ENCODE results near the gene NPIPB13. TPM values are rescaled to one million over a fixed set of nuclear protein-coding genes. Genes with fewer than 3 reads are reported as not detected.
"Not testable (repeated sequence)": the region's sequence is repeated elsewhere in the genome, so short reads cannot be mapped to it uniquely, and the experiment has no call there.

Gene NPIPB13
- polyA plus RNA-seq (2013, experiment 1 of 2): 2.2 TPM
- 2.4 TPM for polyA plus RNA-seq (2013, experiment 2 of 2)

DNA sequence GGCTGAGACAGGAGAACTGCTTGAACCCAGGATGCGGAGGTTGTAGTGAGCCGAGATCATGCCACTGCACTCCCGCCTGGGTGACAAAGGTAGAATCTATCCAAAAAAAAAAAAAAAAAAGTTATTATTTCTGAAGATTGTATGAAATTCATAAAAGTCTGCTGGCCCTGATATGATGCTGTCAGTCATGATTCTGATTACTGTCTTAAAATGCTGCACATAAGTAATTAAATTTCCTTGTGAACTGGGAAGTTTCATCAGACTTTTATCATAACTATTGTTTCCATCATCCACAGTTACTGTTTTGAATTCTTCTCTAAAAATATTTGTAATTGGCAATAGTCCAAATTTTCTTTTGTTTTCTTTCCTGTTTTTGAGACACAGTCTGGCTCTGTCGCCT is at the start of gene NPIPB13:
TSS of gene NPIPB13 (minus strand) at position 101 of the 400 bp plus-strand sequence. CDS start 2,906 bp downstream, outside the sequence.
- not testable (repeated sequence) for H3K79me1 ChIP-seq (ENCODE audit: low read depth, low read length)

DNA sequence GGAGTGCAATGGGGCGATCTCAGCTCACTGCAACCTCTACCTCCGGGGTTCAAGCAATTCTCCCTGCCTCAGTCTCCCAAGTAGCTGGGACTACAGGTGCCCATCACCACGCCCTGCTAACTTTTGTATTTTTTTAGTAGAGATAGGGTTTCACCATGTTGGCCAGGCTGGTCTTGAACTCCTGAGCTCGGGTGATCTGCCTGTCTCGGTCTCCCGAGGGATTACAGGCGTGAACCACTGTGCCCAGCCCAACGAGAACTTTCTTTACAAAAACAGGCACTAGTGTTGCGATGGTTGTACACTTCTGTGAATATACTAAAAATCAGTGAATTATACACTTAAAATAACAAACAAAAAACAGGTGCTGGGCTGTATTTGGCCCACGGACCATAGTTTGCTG is 34.1 kb upstream of the NPIPB13 start:
- no CpG with 5 or more reads among the region's 10 CpGs for WGBS, 2 donors (ENCODE audit: extremely low coverage in 2 of 2, insufficient read length in 2 of 2, insufficient replicate concordance in 1 of 2)
- not testable (repeated sequence) for H3K79me1 ChIP-seq (ENCODE audit: low read depth, low read length); H2AFZ ChIP-seq (ENCODE audit: low read length); H3K4me2 ChIP-seq (ENCODE audit: insufficient read depth, low read length, poor library complexity, severe bottlenecking); H4K8ac ChIP-seq (ENCODE audit: low read depth, low read length); H3K9me3 ChIP-seq (replicated peaks in 1 of 2; ENCODE audit: control insufficient read depth in 2 of 2, insufficient read depth in 1 of 2, low read depth in 1 of 2, low read length in 2 of 2); H3K14ac ChIP-seq (ENCODE audit: low read length); H4K91ac ChIP-seq (ENCODE audit: low read depth, low read length, poor library complexity); H3K36me3 ChIP-seq (replicated peaks in 1 of 2; ENCODE audit: control insufficient read depth in 2 of 2, insufficient read depth in 2 of 2, low read length in 2 of 2); H3K23ac ChIP-seq (ENCODE audit: low read depth, low read length, poor library complexity); DNase-seq (ENCODE audit: low spot score); H3K27me3 ChIP-seq (ENCODE audit: control insufficient read depth in 3 of 3, insufficient read depth in 3 of 3, low read depth in 1 of 3, low read length in 3 of 3); H3K4me3 ChIP-seq (ENCODE audit: low read length in 2 of 2); H2AK5ac ChIP-seq (ENCODE audit: low read depth, low read length); H3K4ac ChIP-seq (ENCODE audit: low read length); H3K18ac ChIP-seq (ENCODE audit: low read length); H2BK15ac ChIP-seq (ENCODE audit: low read length); H3K9ac ChIP-seq (ENCODE audit: low read depth, low read length, poor library complexity); H2BK120ac ChIP-seq (ENCODE audit: low read depth, low read length); H2BK5ac ChIP-seq (ENCODE audit: low read length); H3K27ac ChIP-seq (replicated peaks; ENCODE audit: low read length); H2BK12ac ChIP-seq (ENCODE audit: low read length); H3K4me1 ChIP-seq (ENCODE audit: control insufficient read depth in 2 of 2, insufficient read depth in 1 of 2, low read depth in 1 of 2, low read length in 2 of 2)

More for the DNA sequence above, at the start of gene NPIPB13:
- not testable (repeated sequence) for H3K4ac ChIP-seq (ENCODE audit: low read length); H3K14ac ChIP-seq (ENCODE audit: low read length); H2BK120ac ChIP-seq (ENCODE audit: low read depth, low read length); H3K4me2 ChIP-seq (ENCODE audit: insufficient read depth, low read length, poor library complexity, severe bottlenecking); H2AK5ac ChIP-seq (ENCODE audit: low read depth, low read length); DNase-seq (ENCODE audit: low spot score); H3K4me3 ChIP-seq (ENCODE audit: low read length in 2 of 2); H3K9ac ChIP-seq (ENCODE audit: low read depth, low read length, poor library complexity); H3K27me3 ChIP-seq (ENCODE audit: control insufficient read depth in 3 of 3, insufficient read depth in 3 of 3, low read depth in 1 of 3, low read length in 3 of 3); H4K8ac ChIP-seq (ENCODE audit: low read depth, low read length); H3K18ac ChIP-seq (ENCODE audit: low read length); H3K9me3 ChIP-seq (replicated peaks in 1 of 2; ENCODE audit: control insufficient read depth in 2 of 2, insufficient read depth in 1 of 2, low read depth in 1 of 2, low read length in 2 of 2); H4K91ac ChIP-seq (ENCODE audit: low read depth, low read length, poor library complexity); H3K23ac ChIP-seq (ENCODE audit: low read depth, low read length, poor library complexity); H2BK5ac ChIP-seq (ENCODE audit: low read length); H3K36me3 ChIP-seq (replicated peaks in 1 of 2; ENCODE audit: control insufficient read depth in 2 of 2, insufficient read depth in 2 of 2, low read length in 2 of 2); H3K27ac ChIP-seq (replicated peaks; ENCODE audit: low read length); H2AFZ ChIP-seq (ENCODE audit: low read length); H2BK12ac ChIP-seq (ENCODE audit: low read length); H3K4me1 ChIP-seq (ENCODE audit: control insufficient read depth in 2 of 2, insufficient read depth in 1 of 2, low read depth in 1 of 2, low read length in 2 of 2); H2BK15ac ChIP-seq (ENCODE audit: low read length)
- WGBS, 2 donors (ENCODE audit: extremely low coverage in 2 of 2, insufficient read length in 2 of 2, insufficient replicate concordance in 1 of 2): no CpG with 5 or more reads among the region's 4 CpGs

DNA sequence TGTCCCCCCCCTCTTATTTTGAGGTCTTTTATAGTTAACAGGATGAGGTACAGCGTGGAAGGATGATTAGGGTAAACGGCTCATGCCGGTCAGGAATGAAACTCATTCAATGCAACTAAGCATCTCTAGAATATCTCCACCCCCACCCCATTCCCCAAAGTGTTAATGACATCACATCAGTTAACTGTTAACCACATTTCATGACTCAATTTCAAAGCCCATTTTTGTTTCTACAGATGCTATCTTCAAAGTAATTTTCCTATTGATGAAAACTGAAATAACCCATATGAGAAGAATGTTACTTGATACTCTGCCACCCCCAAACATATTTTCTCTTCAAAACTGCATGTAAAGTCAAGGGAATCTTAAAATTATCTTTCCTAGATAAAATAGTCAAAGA is 30.2 kb upstream of the NPIPB13 start:
- WGBS, 2 donors (ENCODE audit: extremely low coverage in 2 of 2, insufficient read length in 2 of 2, insufficient replicate concordance in 1 of 2): no CpG with 5 or more reads among the region's 3 CpGs

DNA sequence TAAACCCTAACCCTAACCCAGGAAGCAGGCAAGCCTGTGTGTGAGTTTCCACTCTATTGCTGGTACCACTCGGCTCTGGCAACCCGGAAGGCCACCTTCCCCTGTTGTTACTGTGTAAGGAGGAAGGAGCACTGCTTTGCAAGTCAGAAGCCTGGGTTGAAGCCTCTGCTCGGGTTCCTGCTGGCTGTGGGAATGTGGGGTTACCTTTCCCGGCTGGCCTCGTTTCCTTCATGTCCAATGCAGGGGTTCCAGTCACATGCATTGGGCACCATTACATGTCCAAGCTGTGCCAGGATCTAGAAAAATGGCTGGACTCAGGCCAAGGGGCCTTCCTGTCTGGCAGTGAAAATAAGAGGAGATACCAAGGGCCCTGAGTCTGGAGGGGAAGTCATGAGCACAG is 31.2 kb downstream of the NPIPB13 start:
- H2BK15ac ChIP-seq (ENCODE audit: low read length); H3K23ac ChIP-seq (ENCODE audit: low read depth, low read length, poor library complexity); H2BK5ac ChIP-seq (ENCODE audit: low read length); DNase-seq (ENCODE audit: low spot score); H3K9ac ChIP-seq (ENCODE audit: low read depth, low read length, poor library complexity); H3K36me3 ChIP-seq (replicated peaks in 1 of 2; ENCODE audit: control insufficient read depth in 2 of 2, insufficient read depth in 2 of 2, low read length in 2 of 2); H3K27me3 ChIP-seq (ENCODE audit: control insufficient read depth in 3 of 3, insufficient read depth in 3 of 3, low read depth in 1 of 3, low read length in 3 of 3); H2BK120ac ChIP-seq (ENCODE audit: low read depth, low read length); H2AFZ ChIP-seq (ENCODE audit: low read length); H3K4me2 ChIP-seq (ENCODE audit: insufficient read depth, low read length, poor library complexity, severe bottlenecking); H4K8ac ChIP-seq (ENCODE audit: low read depth, low read length); H3K4me3 ChIP-seq (ENCODE audit: low read length in 2 of 2); H3K14ac ChIP-seq (ENCODE audit: low read length); H3K18ac ChIP-seq (ENCODE audit: low read length); H3K27ac ChIP-seq (replicated peaks; ENCODE audit: low read length); H3K4ac ChIP-seq (ENCODE audit: low read length); H3K79me1 ChIP-seq (ENCODE audit: low read depth, low read length); H2AK5ac ChIP-seq (ENCODE audit: low read depth, low read length); H3K9me3 ChIP-seq (replicated peaks in 1 of 2; ENCODE audit: control insufficient read depth in 2 of 2, insufficient read depth in 1 of 2, low read depth in 1 of 2, low read length in 2 of 2); H3K4me1 ChIP-seq (ENCODE audit: control insufficient read depth in 2 of 2, insufficient read depth in 1 of 2, low read depth in 1 of 2, low read length in 2 of 2); H2BK12ac ChIP-seq (ENCODE audit: low read length); H4K91ac ChIP-seq (ENCODE audit: low read depth, low read length, poor library complexity): not testable (repeated sequence)
- no CpG with 5 or more reads among the region's 5 CpGs for WGBS, 2 donors (ENCODE audit: extremely low coverage in 2 of 2, insufficient read length in 2 of 2, insufficient replicate concordance in 1 of 2)

More for the DNA sequence above, 30.2 kb upstream of the NPIPB13 start:
- not testable (repeated sequence) for H3K14ac ChIP-seq (ENCODE audit: low read length); H4K91ac ChIP-seq (ENCODE audit: low read depth, low read length, poor library complexity); H2AK5ac ChIP-seq (ENCODE audit: low read depth, low read length); H3K23ac ChIP-seq (ENCODE audit: low read depth, low read length, poor library complexity); H2BK12ac ChIP-seq (ENCODE audit: low read length); H2BK5ac ChIP-seq (ENCODE audit: low read length); DNase-seq (ENCODE audit: low spot score); H3K18ac ChIP-seq (ENCODE audit: low read length); H2BK120ac ChIP-seq (ENCODE audit: low read depth, low read length); H3K27ac ChIP-seq (replicated peaks; ENCODE audit: low read length); H4K8ac ChIP-seq (ENCODE audit: low read depth, low read length); H2BK15ac ChIP-seq (ENCODE audit: low read length); H3K4ac ChIP-seq (ENCODE audit: low read length); H3K4me2 ChIP-seq (ENCODE audit: insufficient read depth, low read length, poor library complexity, severe bottlenecking); H2AFZ ChIP-seq (ENCODE audit: low read length); H3K79me1 ChIP-seq (ENCODE audit: low read depth, low read length); H3K4me1 ChIP-seq (ENCODE audit: control insufficient read depth in 2 of 2, insufficient read depth in 1 of 2, low read depth in 1 of 2, low read length in 2 of 2); H3K4me3 ChIP-seq (ENCODE audit: low read length in 2 of 2); H3K9me3 ChIP-seq (replicated peaks in 1 of 2; ENCODE audit: control insufficient read depth in 2 of 2, insufficient read depth in 1 of 2, low read depth in 1 of 2, low read length in 2 of 2); H3K36me3 ChIP-seq (replicated peaks in 1 of 2; ENCODE audit: control insufficient read depth in 2 of 2, insufficient read depth in 2 of 2, low read length in 2 of 2); H3K9ac ChIP-seq (ENCODE audit: low read depth, low read length, poor library complexity); H3K27me3 ChIP-seq (ENCODE audit: control insufficient read depth in 3 of 3, insufficient read depth in 3 of 3, low read depth in 1 of 3, low read length in 3 of 3)

Measured in neuronal stem cell (in vitro differentiated cells).